ENCODE data around the gene EZH1.

DNA sequence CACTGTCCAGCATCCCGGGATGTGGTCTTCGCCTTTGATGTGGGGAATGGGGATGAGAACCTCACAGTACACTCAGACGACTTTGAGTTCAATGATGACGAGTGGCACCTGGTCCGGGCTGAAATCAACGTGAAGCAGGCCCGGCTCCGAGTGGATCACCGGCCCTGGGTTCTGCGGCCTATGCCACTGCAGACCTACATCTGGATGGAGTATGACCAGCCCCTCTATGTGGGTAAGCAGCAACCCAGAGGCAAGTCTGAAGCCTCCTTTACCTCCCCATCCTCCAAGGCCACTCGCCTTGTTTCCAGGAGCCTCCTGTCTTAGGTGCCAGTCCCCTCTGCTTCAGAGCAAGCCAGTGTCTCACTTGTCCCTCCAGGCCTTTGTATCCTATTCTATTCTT, 52.4 kb downstream of the EZH1 start:
- TF ChIP-seq POLR2AphosphoS5 (IDR thresholded peaks at IDR 0.05), result no peak
- TF ChIP-seq, protein P1, sequence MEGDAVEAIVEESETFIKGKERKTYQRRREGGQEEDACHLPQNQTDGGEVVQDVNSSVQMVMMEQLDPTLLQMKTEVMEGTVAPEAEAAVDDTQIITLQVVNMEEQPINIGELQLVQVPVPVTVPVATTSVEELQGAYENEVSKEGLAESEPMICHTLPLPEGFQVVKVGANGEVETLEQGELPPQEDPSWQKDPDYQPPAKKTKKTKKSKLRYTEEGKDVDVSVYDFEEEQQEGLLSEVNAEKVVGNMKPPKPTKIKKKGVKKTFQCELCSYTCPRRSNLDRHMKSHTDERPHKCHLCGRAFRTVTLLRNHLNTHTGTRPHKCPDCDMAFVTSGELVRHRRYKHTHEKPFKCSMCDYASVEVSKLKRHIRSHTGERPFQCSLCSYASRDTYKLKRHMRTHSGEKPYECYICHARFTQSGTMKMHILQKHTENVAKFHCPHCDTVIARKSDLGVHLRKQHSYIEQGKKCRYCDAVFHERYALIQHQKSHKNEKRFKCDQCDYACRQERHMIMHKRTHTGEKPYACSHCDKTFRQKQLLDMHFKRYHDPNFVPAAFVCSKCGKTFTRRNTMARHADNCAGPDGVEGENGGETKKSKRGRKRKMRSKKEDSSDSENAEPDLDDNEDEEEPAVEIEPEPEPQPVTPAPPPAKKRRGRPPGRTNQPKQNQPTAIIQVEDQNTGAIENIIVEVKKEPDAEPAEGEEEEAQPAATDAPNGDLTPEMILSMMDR (IDR thresholded peaks at IDR 0.05), result no peak
- no peak for TF ChIP-seq POLR2A (IDR thresholded peaks at IDR 0.05)
